ENCODE data around the gene COX20.
"Not testable (repeated sequence)": the region's sequence is repeated elsewhere in the genome, so short reads cannot be mapped to it uniquely, and the experiment has no call there.

The COX20 gene

GRCh38 chr1:244792188-244792850 is 43.1 kb upstream of the COX20 start:
- no peaks in the 10 kb centered on the region for H3K9me3 ChIP-seq (ENCODE audit: severe bottlenecking)
- no peaks in the 10 kb centered on the region for H3K36me3 ChIP-seq
- TF ChIP-seq, protein P1, sequence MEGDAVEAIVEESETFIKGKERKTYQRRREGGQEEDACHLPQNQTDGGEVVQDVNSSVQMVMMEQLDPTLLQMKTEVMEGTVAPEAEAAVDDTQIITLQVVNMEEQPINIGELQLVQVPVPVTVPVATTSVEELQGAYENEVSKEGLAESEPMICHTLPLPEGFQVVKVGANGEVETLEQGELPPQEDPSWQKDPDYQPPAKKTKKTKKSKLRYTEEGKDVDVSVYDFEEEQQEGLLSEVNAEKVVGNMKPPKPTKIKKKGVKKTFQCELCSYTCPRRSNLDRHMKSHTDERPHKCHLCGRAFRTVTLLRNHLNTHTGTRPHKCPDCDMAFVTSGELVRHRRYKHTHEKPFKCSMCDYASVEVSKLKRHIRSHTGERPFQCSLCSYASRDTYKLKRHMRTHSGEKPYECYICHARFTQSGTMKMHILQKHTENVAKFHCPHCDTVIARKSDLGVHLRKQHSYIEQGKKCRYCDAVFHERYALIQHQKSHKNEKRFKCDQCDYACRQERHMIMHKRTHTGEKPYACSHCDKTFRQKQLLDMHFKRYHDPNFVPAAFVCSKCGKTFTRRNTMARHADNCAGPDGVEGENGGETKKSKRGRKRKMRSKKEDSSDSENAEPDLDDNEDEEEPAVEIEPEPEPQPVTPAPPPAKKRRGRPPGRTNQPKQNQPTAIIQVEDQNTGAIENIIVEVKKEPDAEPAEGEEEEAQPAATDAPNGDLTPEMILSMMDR (IDR thresholded peaks at IDR 0.05; ENCODE audit: low read depth, low read length) = no peak
- H3K4me3 ChIP-seq (ENCODE audit: low read depth, low read length) = no peak overlapping the region
- H3K27ac ChIP-seq = no peak overlapping the region
- no peak for DNase-seq
- H3K27me3 ChIP-seq (ENCODE audit: insufficient read depth, low read depth, severe bottlenecking) = no peaks in the 10 kb centered on the region

DNA sequence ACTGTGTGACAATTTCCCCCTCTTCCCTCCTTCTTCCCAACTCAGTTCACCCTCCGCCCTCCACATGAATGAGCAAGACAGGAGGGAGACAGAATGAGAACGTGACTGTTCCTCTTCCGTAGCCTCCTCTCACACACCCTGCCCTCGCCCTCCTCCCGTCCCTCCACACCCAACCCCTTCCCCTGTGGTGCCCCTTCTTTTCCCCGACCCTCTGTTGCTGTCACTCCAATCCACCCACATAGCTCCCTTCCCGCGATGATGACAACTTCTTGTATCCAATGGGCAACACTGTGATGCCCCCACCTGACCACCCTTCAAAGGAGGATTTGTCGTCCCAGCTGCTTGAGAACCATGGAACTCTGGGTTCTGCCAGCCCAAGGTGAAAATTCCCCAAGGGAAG is 41.4 kb upstream of the COX20 start:
- Histone ChIP-seq H3K4me3 (ENCODE audit: low read depth, low read length) (no peak overlapping the region), H3K9me3 (ENCODE audit: severe bottlenecking) (no peaks in the 10 kb centered on the region), H3K36me3 (no peaks in the 10 kb centered on the region), H3K27me3 (ENCODE audit: insufficient read depth, low read depth, severe bottlenecking) (no peaks in the 10 kb centered on the region), H3K27ac (no peak overlapping the region)
- no peak for DNase-seq
- TF ChIP-seq, protein P1 (IDR thresholded peaks at IDR 0.05; ENCODE audit: low read depth, low read length) = no peak

GRCh38 chr1:244794516-244794915 is 40.9 kb upstream of the COX20 start:
- not testable (repeated sequence) for H3K27ac ChIP-seq; H3K27me3 ChIP-seq (ENCODE audit: insufficient read depth, low read depth, severe bottlenecking); H3K4me3 ChIP-seq (ENCODE audit: low read depth, low read length); H3K9me3 ChIP-seq (ENCODE audit: severe bottlenecking); H3K36me3 ChIP-seq; DNase-seq

DNA sequence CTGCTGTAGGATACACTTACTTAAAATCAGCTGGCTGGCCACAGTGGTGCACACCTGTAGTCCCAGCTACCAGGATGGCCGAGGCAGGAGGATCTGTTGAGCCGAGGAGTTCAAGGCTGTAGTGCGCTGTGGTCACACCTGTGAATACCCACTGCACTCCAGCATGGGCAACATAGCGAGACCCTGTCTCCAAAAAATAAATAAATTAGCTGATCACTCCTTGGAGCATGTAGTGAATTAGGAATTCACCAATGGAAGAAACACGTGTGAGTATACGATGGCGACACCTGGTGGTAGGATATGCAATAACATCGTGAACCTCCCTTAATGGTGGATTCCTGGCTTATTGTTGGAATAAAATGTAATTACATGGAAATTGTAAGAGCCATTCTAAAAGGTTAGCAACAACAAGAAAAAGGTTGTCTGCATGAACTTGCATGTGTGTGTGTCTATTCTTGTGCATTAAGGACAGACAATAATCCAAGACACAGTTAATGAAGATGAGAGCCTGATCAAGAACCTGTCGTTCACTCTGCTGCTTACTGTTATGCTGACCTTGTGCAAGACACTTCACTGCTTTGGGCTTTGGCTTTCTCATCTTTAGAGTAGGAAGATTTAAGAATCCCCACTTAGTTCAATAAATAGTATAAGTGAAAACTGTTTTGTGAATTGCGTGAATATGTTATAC is 38.6 kb upstream of the COX20 start:
- H3K27me3 ChIP-seq (ENCODE audit: insufficient read depth, low read depth, severe bottlenecking) = no peaks in the 10 kb centered on the region
- DNase-seq = peak; percentile 70

GRCh38 chr1:244800821-244801220 is 34.6 kb upstream of the COX20 start:
- Histone ChIP-seq H3K4me3 (ENCODE audit: low read depth, low read length) (no peak overlapping the region), H3K27ac (no peak overlapping the region), H3K27me3 (ENCODE audit: insufficient read depth, low read depth, severe bottlenecking) (no peaks in the 10 kb centered on the region), H3K36me3 (no peaks in the 10 kb centered on the region), H3K9me3 (ENCODE audit: severe bottlenecking) (no peaks in the 10 kb centered on the region)
- TF ChIP-seq, protein P1 (IDR thresholded peaks at IDR 0.05; ENCODE audit: low read depth, low read length) = no peak
- DNase-seq = no peak

More for the DNA sequence above, 38.6 kb upstream of the COX20 start:
- no peaks in the 10 kb centered on the region for H3K36me3 ChIP-seq
- TF ChIP-seq, protein P1 (IDR thresholded peaks at IDR 0.05; ENCODE audit: low read depth, low read length) = peak; percentile 75
- H3K4me3 ChIP-seq (ENCODE audit: low read depth, low read length) = no peak overlapping the region
- H3K9me3 ChIP-seq (ENCODE audit: severe bottlenecking) = no peaks in the 10 kb centered on the region
- no peak overlapping the region for H3K27ac ChIP-seq

DNA sequence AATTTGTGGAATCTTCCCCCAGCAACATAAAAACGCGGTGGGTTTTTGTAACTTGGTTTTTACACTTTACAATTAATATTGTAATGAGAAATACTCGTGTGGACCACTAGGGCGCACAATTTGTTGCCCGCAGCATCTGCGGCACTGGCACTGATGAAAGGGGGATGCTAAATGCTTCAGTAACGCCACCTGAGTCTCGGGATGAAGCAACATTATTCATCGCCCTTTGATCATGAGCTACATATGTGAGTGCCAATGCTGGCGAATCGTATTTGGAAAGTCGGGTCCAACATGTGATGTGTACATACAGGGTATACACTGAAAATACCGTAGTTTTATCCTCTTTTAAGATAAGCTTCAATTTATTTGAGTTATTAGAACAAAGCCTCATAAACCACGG is 34.2 kb upstream of the COX20 start:
- Histone ChIP-seq H3K27ac (no peak overlapping the region), H3K36me3 (no peaks in the 10 kb centered on the region), H3K9me3 (ENCODE audit: severe bottlenecking) (no peaks in the 10 kb centered on the region), H3K4me3 (ENCODE audit: low read depth, low read length) (no peak overlapping the region), H3K27me3 (ENCODE audit: insufficient read depth, low read depth, severe bottlenecking) (no peaks in the 10 kb centered on the region)
- peak; percentile 44 for DNase-seq
- TF ChIP-seq, protein P1 (IDR thresholded peaks at IDR 0.05; ENCODE audit: low read depth, low read length) = peak; percentile 57
